ENCODE measurements around the gene DLGAP4. TPM values are rescaled to one million over a fixed set of nuclear protein-coding genes. Genes with fewer than 3 reads are reported as not detected.

DLGAP4 gene
- total and polyA plus RNA-seq, 9 of the 15 experiments (the other 6 are each of a cell fraction or from before 2014, with no cell fraction given), result 0.31 to 34.1 (median 4.5) TPM

DNA sequence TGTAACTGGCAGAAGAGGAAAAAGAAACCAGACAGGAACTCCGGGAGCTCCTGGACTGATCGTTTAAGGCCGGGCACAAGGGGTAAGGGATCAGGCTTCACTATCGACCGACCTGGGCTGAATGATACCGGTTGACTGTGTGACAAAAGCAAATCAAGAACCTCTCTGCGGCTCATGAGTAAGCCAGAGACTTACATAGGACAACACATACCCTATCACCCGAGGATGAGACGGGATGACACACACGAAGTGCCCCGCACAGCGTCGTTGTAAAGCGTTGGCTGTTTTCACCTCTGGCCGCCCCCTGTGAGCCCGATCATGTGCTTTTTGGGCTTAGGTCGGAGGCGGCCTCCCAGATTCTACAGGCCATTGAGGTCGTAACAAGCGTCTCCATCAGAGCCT, 266.6 kb downstream of the DLGAP4 start (continued):
- TF ChIP-seq, protein P1, sequence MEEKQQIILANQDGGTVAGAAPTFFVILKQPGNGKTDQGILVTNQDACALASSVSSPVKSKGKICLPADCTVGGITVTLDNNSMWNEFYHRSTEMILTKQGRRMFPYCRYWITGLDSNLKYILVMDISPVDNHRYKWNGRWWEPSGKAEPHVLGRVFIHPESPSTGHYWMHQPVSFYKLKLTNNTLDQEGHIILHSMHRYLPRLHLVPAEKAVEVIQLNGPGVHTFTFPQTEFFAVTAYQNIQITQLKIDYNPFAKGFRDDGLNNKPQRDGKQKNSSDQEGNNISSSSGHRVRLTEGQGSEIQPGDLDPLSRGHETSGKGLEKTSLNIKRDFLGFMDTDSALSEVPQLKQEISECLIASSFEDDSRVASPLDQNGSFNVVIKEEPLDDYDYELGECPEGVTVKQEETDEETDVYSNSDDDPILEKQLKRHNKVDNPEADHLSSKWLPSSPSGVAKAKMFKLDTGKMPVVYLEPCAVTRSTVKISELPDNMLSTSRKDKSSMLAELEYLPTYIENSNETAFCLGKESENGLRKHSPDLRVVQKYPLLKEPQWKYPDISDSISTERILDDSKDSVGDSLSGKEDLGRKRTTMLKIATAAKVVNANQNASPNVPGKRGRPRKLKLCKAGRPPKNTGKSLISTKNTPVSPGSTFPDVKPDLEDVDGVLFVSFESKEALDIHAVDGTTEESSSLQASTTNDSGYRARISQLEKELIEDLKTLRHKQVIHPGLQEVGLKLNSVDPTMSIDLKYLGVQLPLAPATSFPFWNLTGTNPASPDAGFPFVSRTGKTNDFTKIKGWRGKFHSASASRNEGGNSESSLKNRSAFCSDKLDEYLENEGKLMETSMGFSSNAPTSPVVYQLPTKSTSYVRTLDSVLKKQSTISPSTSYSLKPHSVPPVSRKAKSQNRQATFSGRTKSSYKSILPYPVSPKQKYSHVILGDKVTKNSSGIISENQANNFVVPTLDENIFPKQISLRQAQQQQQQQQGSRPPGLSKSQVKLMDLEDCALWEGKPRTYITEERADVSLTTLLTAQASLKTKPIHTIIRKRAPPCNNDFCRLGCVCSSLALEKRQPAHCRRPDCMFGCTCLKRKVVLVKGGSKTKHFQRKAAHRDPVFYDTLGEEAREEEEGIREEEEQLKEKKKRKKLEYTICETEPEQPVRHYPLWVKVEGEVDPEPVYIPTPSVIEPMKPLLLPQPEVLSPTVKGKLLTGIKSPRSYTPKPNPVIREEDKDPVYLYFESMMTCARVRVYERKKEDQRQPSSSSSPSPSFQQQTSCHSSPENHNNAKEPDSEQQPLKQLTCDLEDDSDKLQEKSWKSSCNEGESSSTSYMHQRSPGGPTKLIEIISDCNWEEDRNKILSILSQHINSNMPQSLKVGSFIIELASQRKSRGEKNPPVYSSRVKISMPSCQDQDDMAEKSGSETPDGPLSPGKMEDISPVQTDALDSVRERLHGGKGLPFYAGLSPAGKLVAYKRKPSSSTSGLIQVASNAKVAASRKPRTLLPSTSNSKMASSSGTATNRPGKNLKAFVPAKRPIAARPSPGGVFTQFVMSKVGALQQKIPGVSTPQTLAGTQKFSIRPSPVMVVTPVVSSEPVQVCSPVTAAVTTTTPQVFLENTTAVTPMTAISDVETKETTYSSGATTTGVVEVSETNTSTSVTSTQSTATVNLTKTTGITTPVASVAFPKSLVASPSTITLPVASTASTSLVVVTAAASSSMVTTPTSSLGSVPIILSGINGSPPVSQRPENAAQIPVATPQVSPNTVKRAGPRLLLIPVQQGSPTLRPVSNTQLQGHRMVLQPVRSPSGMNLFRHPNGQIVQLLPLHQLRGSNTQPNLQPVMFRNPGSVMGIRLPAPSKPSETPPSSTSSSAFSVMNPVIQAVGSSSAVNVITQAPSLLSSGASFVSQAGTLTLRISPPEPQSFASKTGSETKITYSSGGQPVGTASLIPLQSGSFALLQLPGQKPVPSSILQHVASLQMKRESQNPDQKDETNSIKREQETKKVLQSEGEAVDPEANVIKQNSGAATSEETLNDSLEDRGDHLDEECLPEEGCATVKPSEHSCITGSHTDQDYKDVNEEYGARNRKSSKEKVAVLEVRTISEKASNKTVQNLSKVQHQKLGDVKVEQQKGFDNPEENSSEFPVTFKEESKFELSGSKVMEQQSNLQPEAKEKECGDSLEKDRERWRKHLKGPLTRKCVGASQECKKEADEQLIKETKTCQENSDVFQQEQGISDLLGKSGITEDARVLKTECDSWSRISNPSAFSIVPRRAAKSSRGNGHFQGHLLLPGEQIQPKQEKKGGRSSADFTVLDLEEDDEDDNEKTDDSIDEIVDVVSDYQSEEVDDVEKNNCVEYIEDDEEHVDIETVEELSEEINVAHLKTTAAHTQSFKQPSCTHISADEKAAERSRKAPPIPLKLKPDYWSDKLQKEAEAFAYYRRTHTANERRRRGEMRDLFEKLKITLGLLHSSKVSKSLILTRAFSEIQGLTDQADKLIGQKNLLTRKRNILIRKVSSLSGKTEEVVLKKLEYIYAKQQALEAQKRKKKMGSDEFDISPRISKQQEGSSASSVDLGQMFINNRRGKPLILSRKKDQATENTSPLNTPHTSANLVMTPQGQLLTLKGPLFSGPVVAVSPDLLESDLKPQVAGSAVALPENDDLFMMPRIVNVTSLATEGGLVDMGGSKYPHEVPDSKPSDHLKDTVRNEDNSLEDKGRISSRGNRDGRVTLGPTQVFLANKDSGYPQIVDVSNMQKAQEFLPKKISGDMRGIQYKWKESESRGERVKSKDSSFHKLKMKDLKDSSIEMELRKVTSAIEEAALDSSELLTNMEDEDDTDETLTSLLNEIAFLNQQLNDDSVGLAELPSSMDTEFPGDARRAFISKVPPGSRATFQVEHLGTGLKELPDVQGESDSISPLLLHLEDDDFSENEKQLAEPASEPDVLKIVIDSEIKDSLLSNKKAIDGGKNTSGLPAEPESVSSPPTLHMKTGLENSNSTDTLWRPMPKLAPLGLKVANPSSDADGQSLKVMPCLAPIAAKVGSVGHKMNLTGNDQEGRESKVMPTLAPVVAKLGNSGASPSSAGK (IDR thresholded peaks at IDR 0.05), result no peak; the same call in 1 of the 2 replicates
- TF ChIP-seq NR2C1 (IDR thresholded peaks at IDR 0.05) (no peak), NR2C1 (tag; IDR thresholded peaks at IDR 0.05) (0 out of 2 replicates have a peak, but pooled peaks have one; percentile 31), BRCA1 (IDR thresholded peaks at IDR 0.05) (no peak), BRCA1 (CRISPR knock-in tag; IDR thresholded peaks at IDR 0.05) (peak; percentile 62; the same call in 1 of the 2 replicates), HNRNPLL (IDR thresholded peaks at IDR 0.05; ENCODE audit: low read depth, low read length, poor library complexity, severe bottlenecking) (peak; percentile 20), U2AF1 (optimal IDR thresholded peaks at IDR 0.05; ENCODE audit: low read depth, low read length) (no peak), HOXB6 (CRISPR knock-in tag; IDR thresholded peaks at IDR 0.05; ENCODE audit: borderline replicate concordance) (no peak), SP1 (CRISPR knock-in tag; IDR thresholded peaks at IDR 0.05) (0 out of 2 replicates have a peak, but pooled peaks have one; percentile 35), FOXM1 (IDR thresholded peaks at IDR 0.05; ENCODE audit: low read depth) (no peak), FOXM1 (CRISPR knock-in tag; IDR thresholded peaks at IDR 0.05; ENCODE audit: low read depth) (0 out of 2 replicates have a peak, but pooled peaks have one; percentile 72), SNRNP70 (optimal IDR thresholded peaks at IDR 0.05; ENCODE audit: low read depth, low read length) (no peak)
- TF ChIP-seq, protein P2, sequence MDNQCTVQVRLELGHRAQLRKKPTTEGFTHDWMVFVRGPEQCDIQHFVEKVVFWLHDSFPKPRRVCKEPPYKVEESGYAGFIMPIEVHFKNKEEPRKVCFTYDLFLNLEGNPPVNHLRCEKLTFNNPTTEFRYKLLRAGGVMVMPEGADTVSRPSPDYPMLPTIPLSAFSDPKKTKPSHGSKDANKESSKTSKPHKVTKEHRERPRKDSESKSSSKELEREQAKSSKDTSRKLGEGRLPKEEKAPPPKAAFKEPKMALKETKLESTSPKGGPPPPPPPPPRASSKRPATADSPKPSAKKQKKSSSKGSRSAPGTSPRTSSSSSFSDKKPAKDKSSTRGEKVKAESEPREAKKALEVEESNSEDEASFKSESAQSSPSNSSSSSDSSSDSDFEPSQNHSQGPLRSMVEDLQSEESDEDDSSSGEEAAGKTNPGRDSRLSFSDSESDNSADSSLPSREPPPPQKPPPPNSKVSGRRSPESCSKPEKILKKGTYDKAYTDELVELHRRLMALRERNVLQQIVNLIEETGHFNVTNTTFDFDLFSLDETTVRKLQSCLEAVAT (IDR thresholded peaks at IDR 0.05), result no peak
- TF ChIP-seq, protein P3, sequence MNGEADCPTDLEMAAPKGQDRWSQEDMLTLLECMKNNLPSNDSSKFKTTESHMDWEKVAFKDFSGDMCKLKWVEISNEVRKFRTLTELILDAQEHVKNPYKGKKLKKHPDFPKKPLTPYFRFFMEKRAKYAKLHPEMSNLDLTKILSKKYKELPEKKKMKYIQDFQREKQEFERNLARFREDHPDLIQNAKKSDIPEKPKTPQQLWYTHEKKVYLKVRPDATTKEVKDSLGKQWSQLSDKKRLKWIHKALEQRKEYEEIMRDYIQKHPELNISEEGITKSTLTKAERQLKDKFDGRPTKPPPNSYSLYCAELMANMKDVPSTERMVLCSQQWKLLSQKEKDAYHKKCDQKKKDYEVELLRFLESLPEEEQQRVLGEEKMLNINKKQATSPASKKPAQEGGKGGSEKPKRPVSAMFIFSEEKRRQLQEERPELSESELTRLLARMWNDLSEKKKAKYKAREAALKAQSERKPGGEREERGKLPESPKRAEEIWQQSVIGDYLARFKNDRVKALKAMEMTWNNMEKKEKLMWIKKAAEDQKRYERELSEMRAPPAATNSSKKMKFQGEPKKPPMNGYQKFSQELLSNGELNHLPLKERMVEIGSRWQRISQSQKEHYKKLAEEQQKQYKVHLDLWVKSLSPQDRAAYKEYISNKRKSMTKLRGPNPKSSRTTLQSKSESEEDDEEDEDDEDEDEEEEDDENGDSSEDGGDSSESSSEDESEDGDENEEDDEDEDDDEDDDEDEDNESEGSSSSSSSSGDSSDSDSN (IDR thresholded peaks at IDR 0.05; ENCODE audit: borderline replicate concordance in 1 of 2, low read depth in 2 of 2, low read length in 2 of 2), result no peak

Data from K562 (cell line).